MCF 10A (cell line): ENCODE data around the gene GRAMD2A. TPM values are rescaled to one million over a fixed set of nuclear protein-coding genes. Genes with fewer than 3 reads are reported as not detected.

Experiments used
- BruUV-seq: library from RNA; stranded (reverse); fragments of 400-500 nt; replicated peaks from 2 replicates; lab custom pipeline; 2021; lab: Mats Ljungman, UMichigan
- CTCF ChIA-PET: fragments of 300-600 bp; sonication (Branson Sonifier 250); formaldehyde crosslinking; extraction: SDS; loops from one replicate; lab custom pipeline; 2021; ENCODE audit warnings: antibody characterized with exemption, inconsistent platforms; lab: Yijun Ruan, JAX
- POLR2A ChIA-PET: fragments of 300-600, 350-650 bp; sonication (Branson Sonifier 250); formaldehyde crosslinking; extraction: SDS; loops from one replicate; lab custom pipeline; 2020; ENCODE audit warnings: antibody characterized with exemption, inconsistent platforms; lab: Yijun Ruan, JAX
- DNase-seq: peaks from one replicate; pipeline ENCODE4 v3.0.0-alpha.2; 2018; ENCODE audit not compliant: unreplicated experiment
- H3K27ac Mint-ChIP-seq: one replicate; pipeline ENCODE4 v1.8.0; 2022; ENCODE audit warnings: mild to moderate bottlenecking, low read depth, mixed read lengths; ENCODE audit not compliant: unreplicated experiment
- H3K27me3 Mint-ChIP-seq: one replicate; pipeline ENCODE4 v1.8.0; 2022; ENCODE audit warnings: mixed read lengths; ENCODE audit not compliant: insufficient read depth, unreplicated experiment
- H3K36me3 Mint-ChIP-seq: one replicate; pipeline ENCODE4 v1.8.0; 2022; ENCODE audit warnings: mild to moderate bottlenecking, moderate library complexity, mixed read lengths; ENCODE audit not compliant: insufficient read depth, unreplicated experiment
- H3K4me1 Mint-ChIP-seq: one replicate; pipeline ENCODE4 v1.8.0; 2022; ENCODE audit warnings: mixed read lengths; ENCODE audit not compliant: insufficient read depth, unreplicated experiment
- H3K4me3 Mint-ChIP-seq: one replicate; pipeline ENCODE4 v1.8.0; 2022; ENCODE audit warnings: mild to moderate bottlenecking, moderate library complexity, mixed read lengths; ENCODE audit not compliant: unreplicated experiment
- H3K9me3 Mint-ChIP-seq: one replicate; pipeline ENCODE4 v1.8.0; 2022; ENCODE audit warnings: mixed read lengths; ENCODE audit not compliant: unreplicated experiment
- intact Hi-C: fragments of 100-400 bp; cut with micrococcal nuclease; formaldehyde crosslinking; loops from 2 replicates; pipeline ENCODE4 v1.14.1; 2022
- total RNA-seq: library from RNA; stranded (reverse); gene quantifications from 2 replicates; pipeline ENCODE4 v1.2.3, GENCODE V29; 2022
- TF ChIP-seq, protein P1 (sequence below): fragments of 200-600 bp; IDR thresholded peaks from one replicate; pipeline ENCODE4 v1.8.0; 2022; ENCODE audit warnings: antibody characterized with exemption, mild to moderate bottlenecking; ENCODE audit not compliant: unreplicated experiment

Gene GRAMD2A
- total RNA-seq, 1 experiment from 2014 or later = 0.93 TPM

DNA sequence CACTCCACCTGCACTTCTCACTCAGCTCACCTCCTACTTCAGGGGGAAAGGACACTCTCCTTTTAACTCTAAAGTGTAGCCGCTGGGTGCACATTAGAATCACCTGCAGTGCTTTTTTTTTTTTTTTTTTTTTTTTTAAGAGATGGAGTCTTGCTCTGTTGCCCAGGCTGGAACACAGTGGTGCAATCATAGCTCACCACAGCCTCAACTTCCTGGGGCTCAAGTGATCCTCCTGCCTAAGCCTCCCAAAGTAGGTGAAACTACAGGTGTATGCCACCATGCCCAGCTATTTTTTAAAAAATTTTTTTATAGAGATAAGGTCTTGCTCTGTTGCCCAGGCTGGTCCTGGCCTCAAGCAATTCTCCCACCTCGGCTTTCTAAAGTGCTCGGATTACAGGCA lies 20.8 kb downstream of the GRAMD2A start:
- H3K36me3 Mint-ChIP-seq = no peaks in the 10 kb centered on the region
- ChIA-PET POLR2A (interaction anchor here (1.3 kb wide), 1 partner anchor 8 kb away, joined by 3 read pairs; no protein-coding TSS in a partner anchor), CTCF (interaction anchor here (1.7 kb wide), 1 partner anchor 21 kb away, joined by 8 read pairs; no protein-coding TSS in a partner anchor)
- no peaks in the 10 kb centered on the region for H3K9me3 Mint-ChIP-seq
- DNase-seq = no peak
- no peak overlapping the region for H3K4me3 Mint-ChIP-seq
- TF ChIP-seq, protein P1, sequence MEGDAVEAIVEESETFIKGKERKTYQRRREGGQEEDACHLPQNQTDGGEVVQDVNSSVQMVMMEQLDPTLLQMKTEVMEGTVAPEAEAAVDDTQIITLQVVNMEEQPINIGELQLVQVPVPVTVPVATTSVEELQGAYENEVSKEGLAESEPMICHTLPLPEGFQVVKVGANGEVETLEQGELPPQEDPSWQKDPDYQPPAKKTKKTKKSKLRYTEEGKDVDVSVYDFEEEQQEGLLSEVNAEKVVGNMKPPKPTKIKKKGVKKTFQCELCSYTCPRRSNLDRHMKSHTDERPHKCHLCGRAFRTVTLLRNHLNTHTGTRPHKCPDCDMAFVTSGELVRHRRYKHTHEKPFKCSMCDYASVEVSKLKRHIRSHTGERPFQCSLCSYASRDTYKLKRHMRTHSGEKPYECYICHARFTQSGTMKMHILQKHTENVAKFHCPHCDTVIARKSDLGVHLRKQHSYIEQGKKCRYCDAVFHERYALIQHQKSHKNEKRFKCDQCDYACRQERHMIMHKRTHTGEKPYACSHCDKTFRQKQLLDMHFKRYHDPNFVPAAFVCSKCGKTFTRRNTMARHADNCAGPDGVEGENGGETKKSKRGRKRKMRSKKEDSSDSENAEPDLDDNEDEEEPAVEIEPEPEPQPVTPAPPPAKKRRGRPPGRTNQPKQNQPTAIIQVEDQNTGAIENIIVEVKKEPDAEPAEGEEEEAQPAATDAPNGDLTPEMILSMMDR = no peak
- H3K27me3 Mint-ChIP-seq = no peaks in the 10 kb centered on the region
- no TSS peak for BruUV-seq
- intact Hi-C loops = no loop called here
- no peak overlapping the region for H3K27ac Mint-ChIP-seq
- H3K4me1 Mint-ChIP-seq = peaks cover 22% of the 10 kb centered on the region

DNA sequence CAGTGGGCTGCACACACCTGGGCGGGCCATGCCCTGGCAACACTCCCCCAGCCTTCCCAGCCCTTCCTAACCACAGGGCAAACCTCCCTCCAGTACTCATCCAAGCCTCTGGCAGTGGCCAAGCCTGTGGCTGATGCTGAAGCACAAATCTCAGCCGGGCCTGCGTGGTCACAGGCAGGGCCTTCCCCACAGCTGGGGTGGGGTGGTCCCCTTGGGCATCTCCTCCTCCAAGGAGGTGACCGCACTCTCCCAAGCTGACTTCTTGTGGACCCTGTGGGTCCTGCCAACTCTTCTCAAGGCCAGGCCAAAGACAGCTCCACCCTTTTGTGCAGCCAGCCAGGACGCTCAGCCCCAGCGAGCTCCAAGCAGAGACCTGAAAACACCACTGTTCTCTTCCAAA lies 21.4 kb downstream of the GRAMD2A start:
- Mint-ChIP-seq H3K9me3 (no peaks in the 10 kb centered on the region), H3K27ac (no peak overlapping the region), H3K36me3 (no peaks in the 10 kb centered on the region), H3K27me3 (no peaks in the 10 kb centered on the region), H3K4me1 (peaks cover 16% of the 10 kb centered on the region), H3K4me3 (no peak overlapping the region)
- no TSS peak for BruUV-seq
- POLR2A ChIA-PET = interaction anchor here (1.3 kb wide), 1 partner anchor 8 kb away, joined by 3 read pairs; no protein-coding TSS in a partner anchor
- intact Hi-C loops = no loop called here
- TF ChIP-seq, protein P1 = no peak
- no peak for DNase-seq
- CTCF ChIA-PET = interaction anchor here (1.0 to 1.7 kb wide), 2 partner anchors 20 to 432 kb away, joined by 3 to 8 read pairs; no protein-coding TSS in a partner anchor

DNA sequence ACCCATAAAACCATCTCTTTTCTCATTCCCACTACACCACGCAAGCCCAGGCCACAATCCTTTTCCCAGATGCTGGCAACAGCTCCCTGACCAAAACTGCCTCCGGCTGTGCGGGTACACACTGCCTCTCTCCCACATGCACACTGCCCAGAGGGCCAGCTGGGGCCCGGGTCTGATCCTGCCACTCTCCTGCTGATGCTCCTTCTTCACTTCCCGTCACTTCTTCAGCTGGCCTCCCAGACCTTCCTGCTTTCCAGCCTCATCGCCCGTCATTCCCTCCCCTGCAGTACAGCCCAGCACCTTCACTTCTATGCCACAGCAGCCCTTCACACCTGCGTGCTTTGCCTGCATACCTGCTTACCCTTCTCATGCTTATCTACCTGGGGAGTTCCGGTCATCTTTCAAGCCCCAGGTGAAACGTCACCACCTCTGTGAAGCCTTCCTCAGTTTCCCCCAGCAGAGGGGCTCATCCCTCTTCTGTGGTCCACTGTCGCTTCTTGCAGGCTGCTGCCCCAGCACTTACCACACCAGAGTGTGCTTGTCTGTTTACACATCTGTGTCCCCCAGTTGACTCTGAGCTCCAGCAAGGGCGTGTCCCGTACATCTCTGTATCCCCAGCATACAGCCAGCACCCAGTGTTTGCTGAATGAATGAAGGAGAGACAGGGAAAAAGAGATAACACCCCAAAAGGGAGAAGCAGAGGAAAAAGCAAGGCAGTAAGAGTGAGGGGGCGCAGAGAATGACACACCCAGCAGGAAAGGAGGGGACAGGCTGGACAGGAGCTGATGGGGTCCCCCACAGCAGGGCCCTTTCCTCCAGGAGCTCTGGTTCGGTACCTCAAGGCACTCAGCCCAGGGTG lies 22.2 kb downstream of the GRAMD2A start:
- CTCF ChIA-PET = interaction anchor here (1.0 to 2.2 kb wide), 3 partner anchors 19 to 431 kb away, joined by 3 to 8 read pairs (median 7); no protein-coding TSS in a partner anchor
- POLR2A ChIA-PET = interaction anchor here (1.1 kb wide), 1 partner anchor 9 kb away, joined by 3 read pairs; no protein-coding TSS in a partner anchor
- TF ChIP-seq, protein P1 = no peak
- Mint-ChIP-seq H3K4me3 (no peak overlapping the region), H3K4me1 (peaks cover 11% of the 10 kb centered on the region), H3K27ac (no peak overlapping the region), H3K9me3 (no peaks in the 10 kb centered on the region), H3K27me3 (no peaks in the 10 kb centered on the region), H3K36me3 (no peaks in the 10 kb centered on the region)
- intact Hi-C loops = no loop called here
- DNase-seq = no peak
- BruUV-seq = no TSS peak

DNA sequence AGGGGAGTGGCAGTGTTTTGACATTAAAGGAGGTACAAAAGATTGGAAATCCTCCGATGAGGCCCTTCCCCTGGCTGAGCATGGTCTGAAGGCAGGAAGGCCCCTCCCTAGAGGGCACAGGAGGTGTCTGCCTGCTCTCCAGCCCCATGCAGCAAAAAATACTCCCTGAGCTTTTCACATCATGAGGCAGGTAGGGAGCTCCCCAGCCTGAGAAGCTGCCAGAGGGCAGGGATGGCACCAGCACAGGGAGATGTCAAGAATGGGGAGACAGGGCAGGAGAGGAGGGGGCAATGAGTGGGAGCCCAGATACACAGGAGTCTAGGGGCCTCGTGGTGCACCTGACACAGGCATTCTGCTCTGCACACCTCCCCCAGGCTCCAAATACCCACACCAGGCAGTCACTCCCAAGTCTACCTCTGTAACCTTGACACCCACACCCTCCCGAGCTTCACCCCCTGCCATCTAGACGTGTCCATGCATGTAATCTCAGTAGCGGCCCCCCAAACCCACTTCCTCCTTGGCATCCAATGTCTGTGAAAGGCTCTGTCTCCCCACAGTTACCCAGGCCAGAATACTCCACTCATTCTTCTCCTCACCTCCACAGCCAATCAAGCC lies 22.9 kb downstream of the GRAMD2A start:
- TF ChIP-seq, protein P1 = no peak
- DNase-seq = no peak
- BruUV-seq = no TSS peak
- ChIA-PET POLR2A (interaction anchor here (0.8 to 1.1 kb wide), 2 partner anchors 10 to 18 kb away, joined by 3 read pairs; no protein-coding TSS in a partner anchor), CTCF (interaction anchor here (2.2 kb wide), 1 partner anchor 18 kb away, joined by 7 read pairs; no protein-coding TSS in a partner anchor)
- Mint-ChIP-seq H3K4me1 (peaks cover 11% of the 10 kb centered on the region), H3K27me3 (no peaks in the 10 kb centered on the region), H3K4me3 (no peak overlapping the region), H3K9me3 (no peaks in the 10 kb centered on the region), H3K36me3 (no peaks in the 10 kb centered on the region), H3K27ac (peak overlapping the region; percentile 39)
- intact Hi-C loops = no loop called here
